ENCODE results near the gene TNNC2. TPM values are rescaled to one million over a fixed set of nuclear protein-coding genes. Genes with fewer than 3 reads are reported as not detected.

Gene TNNC2
- total and polyA plus RNA-seq, 2 of the 8 experiments (the other 6 are each of a cell fraction or from before 2014, with no cell fraction given), result 5.7 to 7.6 TPM

DNA sequence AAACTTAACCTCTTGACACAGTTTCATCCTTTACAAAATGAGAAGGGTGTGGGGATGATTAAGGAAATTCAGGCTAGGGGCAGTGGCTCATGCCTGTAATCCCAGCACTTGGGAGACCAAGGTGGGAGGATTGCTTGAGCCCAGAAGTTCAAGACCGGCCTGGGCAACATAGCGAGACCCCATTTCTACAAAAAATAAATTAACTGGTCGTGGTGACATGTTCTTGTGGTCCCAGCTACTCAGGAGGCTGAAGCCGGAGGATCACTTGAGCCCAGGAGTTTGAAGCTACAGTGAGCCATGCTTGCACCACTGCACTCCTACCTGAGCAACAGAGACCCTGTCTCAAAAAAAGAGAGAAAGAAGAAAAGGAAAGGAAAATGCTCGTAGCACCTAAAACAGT is 39.3 kb upstream of the TNNC2 start:
- TF ChIP-seq MAFK (IDR thresholded peaks at IDR 0.05; ENCODE audit: low read depth, low read length), result no peak
- TF ChIP-seq SP4 (IDR thresholded peaks at IDR 0.05; ENCODE audit: low read length), result no peak
- no peak for TF ChIP-seq EZH2 (IDR thresholded peaks at IDR 0.05; ENCODE audit: low read depth, low read length, severe bottlenecking)
- TF ChIP-seq CEBPB (IDR thresholded peaks at IDR 0.05; ENCODE audit: low read depth, low read length), result no peak
- no peak for TF ChIP-seq RAD21 (IDR thresholded peaks at IDR 0.05 in 1 of 2, conservative IDR thresholded peaks at IDR 0.05 in 1 of 2; ENCODE audit: low read depth in 2 of 2, low read length in 2 of 2)
- no peak for TF ChIP-seq ZNF274 (IDR thresholded peaks at IDR 0.05; ENCODE audit: borderline replicate concordance, extremely low read depth, low read length)
- no peak for TF ChIP-seq HDAC6 (IDR thresholded peaks at IDR 0.05; ENCODE audit: low read depth, low read length)
- TF ChIP-seq CHD2 (IDR thresholded peaks at IDR 0.05; ENCODE audit: low read length), result no peak
- TF ChIP-seq GTF2F1 (IDR thresholded peaks at IDR 0.05; ENCODE audit: borderline replicate concordance, low read depth, low read length), result no peak
- no peak for TF ChIP-seq EP300 (IDR thresholded peaks at IDR 0.05; ENCODE audit: borderline replicate concordance in 1 of 2, low read depth in 2 of 2, low read length in 2 of 2)
- Histone ChIP-seq H3K4me3 (ENCODE audit: extremely low read depth in 1 of 4, insufficient read depth in 2 of 4, low read depth in 3 of 4, low read length in 4 of 4) (no peak overlapping the region), H4K5ac (ENCODE audit: insufficient read length, low read depth, low read length) (no peak overlapping the region), H3K79me2 (ENCODE audit: control insufficient read depth in 1 of 2, insufficient read depth in 2 of 2, low read length in 2 of 2) (no peaks in the 10 kb centered on the region), H2AK5ac (ENCODE audit: low read depth, low read length) (no peak overlapping the region), H3K9me3 (ENCODE audit: insufficient read depth in 2 of 2, low read depth in 1 of 2, low read length in 1 of 2) (no peaks in the 10 kb centered on the region), H3K4me2 (ENCODE audit: insufficient read depth in 1 of 2, low read depth in 2 of 2, low read length in 2 of 2) (no peak overlapping the region), H3K23ac (ENCODE audit: insufficient read length) (no peak overlapping the region), H2BK20ac (ENCODE audit: low read length) (no peak overlapping the region), H4K91ac (replicated peaks; ENCODE audit: insufficient read length, low read length) (no peak overlapping the region), H4K20me1 (replicated peaks in 1 of 2; ENCODE audit: control insufficient read depth in 1 of 2, insufficient read depth in 2 of 2, low read length in 2 of 2) (no peaks in the 10 kb centered on the region), H3K36me3 (ENCODE audit: control insufficient read depth in 2 of 4, insufficient read depth in 4 of 4, low read length in 3 of 4) (no peaks in the 10 kb centered on the region; a peak in 1 of 8 replicates), H3K27ac (ENCODE audit: low read depth, low read length) (no peak overlapping the region), H3K79me1 (ENCODE audit: low read depth, low read length) (no peaks in the 10 kb centered on the region), H2BK5ac (ENCODE audit: low read depth, low read length) (no peak overlapping the region), H3K23me2 (ENCODE audit: low read depth, low read length) (no peaks in the 10 kb centered on the region), H3K4me1 (replicated peaks in 1 of 4; ENCODE audit: control insufficient read depth in 3 of 4, insufficient read depth in 4 of 4, low read length in 3 of 4) (no peaks in the 10 kb centered on the region), H2BK12ac (ENCODE audit: low read depth, low read length) (no peak overlapping the region), H3K14ac (ENCODE audit: insufficient read length) (no peak overlapping the region), H3K18ac (ENCODE audit: extremely low read depth, low read length) (no peak overlapping the region), H3K56ac (replicated peaks; ENCODE audit: insufficient read length, low read depth, low read length) (no peak overlapping the region), H3K27me3 (replicated peaks in 1 of 4; ENCODE audit: control insufficient read depth in 3 of 4, extremely low read depth in 1 of 4, insufficient read depth in 3 of 4, low read length in 3 of 4) (no peaks in the 10 kb centered on the region), H3K4ac (replicated peaks; ENCODE audit: insufficient read length, low read depth, low read length) (no peak overlapping the region), H2AFZ (ENCODE audit: low read length) (no peak overlapping the region), H3K9ac (replicated peaks in 1 of 4; ENCODE audit: extremely low read depth in 1 of 4, low read depth in 3 of 4, low read length in 3 of 4) (no peak overlapping the region), H4K8ac (ENCODE audit: extremely low read depth, insufficient read depth, low read length) (no peak overlapping the region), H2BK15ac (ENCODE audit: low read length) (no peak overlapping the region), H2BK120ac (replicated peaks; ENCODE audit: low read depth, low read length) (no peak overlapping the region)
- WGBS, 2 experiments (ENCODE audit: extremely low coverage in 1 of 2, insufficient coverage in 1 of 2, insufficient read length in 1 of 2, insufficient replicate concordance in 2 of 2, low coverage in 1 of 2, low lambda C conversion rate in 2 of 2, missing lambda C conversion rate in 1 of 2), result 92% methylated on average over 5 of the region's 5 CpGs; no CpG with 5 or more reads in 1 of the 2 experiments
- ChIA-PET CTCF (ENCODE audit: partially characterized antibody) (interaction anchor here (1.2 to 1.3 kb wide), 3 partner anchors 22 to 92 kb away, joined by 3 read pairs; no protein-coding TSS in a partner anchor), POLR2A (ENCODE audit: partially characterized antibody) (interaction anchor here (0.9 to 8.1 kb wide), 4 partner anchors 8 to 24 kb away, joined by 3 to 39 read pairs (median 4); partner anchors contain the start of genes NEURL2 and ZSWIM1)
- FAIRE-seq (no peak), DNase-seq (ENCODE audit: low read depth in 1 of 2, low spot score in 2 of 2) (no peak)

Data from H1 (cell line).